Spleen (tissue), 7 donors: Measurements from ENCODE around the gene CLCN6.

Experiments used
- CTCF ChIP-seq, 11 experiments: fragments of 200-600 bp in 7 of 11; fragments of 450-650 bp in 4 of 11; sonication (generic) in 4 of 11; IDR thresholded peaks in 8 of 11; conservative IDR thresholded peaks in 3 of 11; 1 replicate in 7 of 11; 2 replicates in 4 of 11; pipeline versions ENCODE4 v1.4.0 to v1.8.0; 2016 to 2021; ENCODE audit warnings: antibody characterized with exemption in 11 of 11, inconsistent platforms in 4 of 11, mild to moderate bottlenecking in 1 of 11
- POLR2A ChIP-seq, 3 donors: fragments of 450-650 bp; IDR thresholded peaks; one replicate each; pipeline ENCODE4 v1.5.1; 2017; ENCODE audit warnings: antibody characterized with exemption in 3 of 3, mild to moderate bottlenecking in 1 of 3
- POLR2AphosphoS5 ChIP-seq, 3 donors: sonication (generic); formaldehyde crosslinking; IDR thresholded peaks; one replicate each; pipeline ENCODE4 v1.5.1; 2017; ENCODE audit warnings: antibody characterized with exemption in 3 of 3
- donor health status: DM: no; HTN: no; CAD: no; lungs with moderate emphysema.
- donor health status: DM: no; HTN: no; CAD: no.
- donor health status: DM: no; HTN: no; CAD: no.

GRCh38 chr1:11822091-11822490 is 16.1 kb downstream of the CLCN6 start:
- TF ChIP-seq CTCF (IDR thresholded peaks at IDR 0.05 in 8 of 11, conservative IDR thresholded peaks at IDR 0.05 in 3 of 11) (no peak), POLR2AphosphoS5 (IDR thresholded peaks at IDR 0.05) (no peak), POLR2A (IDR thresholded peaks at IDR 0.05) (no peak)
